ENCODE results near the gene SPDYE2. TPM values are rescaled to one million over a fixed set of nuclear protein-coding genes. Genes with fewer than 3 reads are reported as not detected.
"Not testable (repeated sequence)": the region's sequence is repeated elsewhere in the genome, so short reads cannot be mapped to it uniquely, and the experiment has no call there.

The SPDYE2 gene, protein sequence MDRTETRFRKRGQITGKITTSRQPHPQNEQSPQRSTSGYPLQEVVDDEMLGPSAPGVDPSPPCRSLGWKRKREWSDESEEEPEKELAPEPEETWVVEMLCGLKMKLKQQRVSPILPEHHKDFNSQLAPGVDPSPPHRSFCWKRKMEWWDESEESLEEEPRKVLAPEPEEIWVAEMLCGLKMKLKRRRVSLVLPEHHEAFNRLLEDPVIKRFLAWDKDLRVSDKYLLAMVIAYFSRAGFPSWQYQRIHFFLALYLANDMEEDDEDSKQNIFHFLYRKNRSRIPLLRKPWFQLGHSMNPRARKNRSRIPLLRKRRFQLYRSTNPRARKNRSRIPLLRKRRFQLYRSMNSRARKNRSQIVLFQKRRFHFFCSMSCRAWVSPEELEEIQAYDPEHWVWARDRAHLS
- total RNA-seq: not detected in 2 replicates

DNA sequence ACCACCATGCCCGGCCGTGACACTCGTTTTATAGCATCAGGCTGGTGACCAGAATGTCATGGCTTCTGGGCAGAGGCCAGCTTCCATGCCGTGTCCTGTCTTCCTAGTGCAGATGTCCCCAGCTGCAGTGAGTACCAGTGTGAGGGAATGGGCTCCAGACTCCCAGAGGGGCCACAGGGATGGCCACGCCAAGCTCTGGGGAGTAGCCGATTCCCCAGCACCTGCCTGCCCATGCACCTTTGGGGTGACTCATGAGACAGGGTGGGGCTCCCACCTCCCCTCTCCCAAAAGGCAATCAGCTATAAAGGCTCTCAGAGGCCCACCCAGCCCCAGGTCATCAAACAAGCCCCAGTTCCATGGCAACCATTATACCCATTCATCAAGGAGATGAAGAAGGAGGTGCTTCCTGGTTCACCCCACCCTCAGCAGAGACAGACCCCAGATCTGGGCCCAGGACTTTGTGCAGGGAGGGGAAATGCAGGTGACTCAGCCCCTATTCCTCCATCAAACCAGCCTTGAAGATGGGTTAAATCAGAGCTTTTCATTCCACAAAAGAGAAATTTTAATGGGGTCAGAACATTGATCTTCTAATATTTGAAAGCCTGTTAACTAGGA, at the start of gene SPDYE2:
SPDYE2 (plus strand) TSS at position 419 of the 615 bp plus-strand sequence. CDS start 2,030 bp downstream, outside the sequence.
- DNase-seq (ENCODE audit: low read depth in 2 of 2): not testable (repeated sequence)

DNA sequence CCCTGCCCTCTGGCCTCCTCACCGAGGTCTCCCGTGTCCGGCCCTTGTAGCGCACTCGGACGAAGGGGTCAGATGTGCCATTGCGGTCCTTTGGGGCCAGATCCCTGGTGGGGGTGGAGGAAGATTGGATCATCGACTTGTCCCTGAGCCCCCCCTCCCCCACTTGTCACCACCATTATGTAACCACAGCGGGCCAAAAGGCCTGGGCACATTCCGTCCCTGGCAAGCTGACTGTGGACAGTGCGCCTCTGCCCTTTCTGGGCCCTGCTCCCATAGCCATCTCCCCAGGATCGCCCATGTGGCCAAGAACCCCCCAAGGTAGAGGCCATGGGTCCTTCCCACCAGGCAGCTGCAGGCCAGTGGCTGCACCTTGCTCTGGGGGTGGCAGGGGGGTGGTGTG, 47.9 kb upstream of the SPDYE2 start:
- not testable (repeated sequence) for DNase-seq (ENCODE audit: low read depth in 2 of 2)

DNA sequence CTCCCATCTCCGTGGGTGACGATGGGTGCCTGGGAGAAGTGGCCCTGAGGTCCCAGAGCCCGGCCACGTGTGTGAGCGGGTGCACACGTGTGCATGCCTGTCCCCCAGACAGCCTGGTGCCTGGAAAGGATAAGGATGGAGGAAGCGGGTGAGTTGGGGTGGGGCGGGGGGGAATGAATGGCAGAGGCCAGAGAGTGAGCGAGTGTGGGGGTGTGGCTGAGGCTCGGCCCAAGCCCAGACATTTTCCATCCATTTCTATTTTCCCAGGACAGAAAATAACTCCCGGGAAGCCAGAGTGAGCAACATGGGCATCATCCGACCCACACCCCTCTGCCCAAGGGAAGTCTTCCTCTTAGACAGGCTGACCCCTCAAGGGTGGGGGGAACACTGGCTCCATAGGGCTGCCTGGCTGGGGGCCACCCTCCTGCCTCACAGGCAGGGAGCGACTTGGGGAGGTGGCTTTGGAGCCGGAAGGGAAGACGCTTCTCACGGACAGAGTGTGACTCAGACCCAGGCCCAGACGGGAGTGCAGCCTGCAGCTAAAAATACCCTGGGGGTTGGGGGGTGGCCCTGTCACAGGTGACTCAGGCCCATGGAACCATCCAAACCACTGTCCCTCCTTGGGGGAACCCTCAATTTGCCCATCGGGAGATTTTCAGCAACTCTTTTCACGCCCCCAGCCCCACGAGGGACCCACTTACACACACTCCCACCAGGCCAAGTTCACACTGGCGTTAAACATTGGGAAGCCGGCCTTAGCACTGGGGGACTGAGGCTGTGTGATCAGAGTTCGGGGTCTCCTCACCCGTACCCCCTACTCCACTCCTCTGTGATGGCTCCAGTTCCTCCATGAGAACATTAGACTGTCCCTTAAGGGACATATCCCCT, 45.5 kb upstream of the SPDYE2 start:
- DNase-seq (ENCODE audit: low read depth in 2 of 2): not testable (repeated sequence)

DNA sequence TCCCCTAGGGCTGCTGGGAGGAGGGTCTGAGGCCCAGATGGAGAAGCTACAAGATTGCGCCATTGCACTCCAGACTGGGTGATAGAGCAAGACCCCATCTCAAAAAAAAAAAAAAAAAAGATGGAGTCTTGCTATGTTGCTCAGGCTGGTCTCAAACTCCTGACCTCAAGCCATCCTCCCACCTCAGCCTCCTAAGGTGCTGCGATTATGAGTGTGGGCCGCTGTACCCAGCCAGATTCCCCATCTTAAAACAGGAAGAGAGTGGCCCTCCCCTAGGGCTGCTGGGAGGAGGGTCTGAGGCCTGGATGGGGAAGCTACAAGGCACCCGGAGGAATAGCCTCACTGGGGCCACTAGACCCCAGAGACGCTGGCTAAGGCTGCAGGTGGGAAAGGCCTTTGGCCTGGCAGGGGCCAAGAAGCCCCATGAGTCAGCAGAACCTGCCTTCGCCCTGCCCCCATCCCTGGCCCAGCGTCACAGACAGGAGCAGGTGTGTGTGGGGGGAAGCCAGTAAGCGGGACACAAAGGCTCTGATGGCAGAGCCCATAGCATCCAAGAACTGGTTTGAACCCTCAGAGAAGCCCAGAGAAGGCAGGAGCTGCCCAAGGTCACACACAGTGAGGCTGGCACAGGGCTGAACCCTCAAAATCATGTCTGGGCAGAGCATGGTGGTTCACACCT, 43.5 kb upstream of the SPDYE2 start:
- DNase-seq (ENCODE audit: low read depth in 2 of 2): not testable (repeated sequence)

DNA sequence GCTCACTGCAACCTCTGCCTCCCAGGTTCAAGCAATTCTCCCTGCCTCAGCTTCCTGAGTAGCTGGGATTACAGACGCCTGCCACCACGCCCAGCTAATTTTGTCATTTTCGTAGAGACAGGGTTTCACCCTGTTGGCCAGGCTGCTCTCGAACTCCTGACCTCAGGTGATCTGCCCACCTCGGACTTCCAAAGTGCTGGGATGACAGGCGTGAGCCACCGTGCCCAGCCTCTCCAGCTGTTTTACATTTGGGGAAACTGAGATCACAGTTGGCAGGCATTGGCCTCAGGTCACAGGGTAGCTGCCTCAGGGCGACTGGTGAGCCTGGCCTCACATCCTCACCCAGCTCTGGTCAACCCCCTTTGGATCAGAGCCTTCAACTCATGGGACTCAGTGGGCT, 40.5 kb upstream of the SPDYE2 start:
- DNase-seq (ENCODE audit: low read depth in 2 of 2): not testable (repeated sequence)

DNA sequence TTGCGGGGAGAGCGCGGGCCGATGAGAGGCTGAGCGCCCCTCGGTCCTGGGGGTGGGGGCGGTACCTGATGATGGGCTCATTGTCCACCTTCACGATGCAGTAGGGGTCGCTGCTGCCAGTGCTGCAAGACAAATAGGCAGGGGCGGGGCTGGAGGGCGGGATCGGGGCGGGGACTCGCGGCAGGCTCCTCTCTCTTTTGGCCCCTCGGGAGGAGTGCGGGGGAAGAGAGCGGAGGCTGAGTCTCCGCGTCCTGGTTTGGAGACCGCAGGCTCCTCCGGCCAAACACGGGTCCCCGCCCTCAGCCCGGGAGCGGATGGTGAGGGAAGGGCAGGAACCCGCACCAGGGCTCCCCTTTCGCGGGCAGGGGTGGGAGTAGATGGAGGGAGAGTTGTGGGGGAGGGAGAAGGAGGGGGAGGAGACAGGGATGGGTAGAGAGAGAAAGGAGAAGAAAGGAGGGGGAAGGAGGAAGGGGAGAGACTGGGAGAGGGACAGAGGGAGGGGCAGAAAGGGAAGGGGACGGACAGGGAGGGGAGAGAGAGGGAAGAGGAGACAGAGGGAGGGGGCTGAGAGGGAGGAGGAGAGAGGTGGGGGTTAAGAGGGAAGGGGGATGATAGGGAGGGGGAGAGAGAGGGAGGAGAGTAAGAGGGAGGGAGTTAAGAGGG, 39.0 kb upstream of the SPDYE2 start:
- not testable (repeated sequence) for DNase-seq (ENCODE audit: low read depth in 2 of 2)

DNA sequence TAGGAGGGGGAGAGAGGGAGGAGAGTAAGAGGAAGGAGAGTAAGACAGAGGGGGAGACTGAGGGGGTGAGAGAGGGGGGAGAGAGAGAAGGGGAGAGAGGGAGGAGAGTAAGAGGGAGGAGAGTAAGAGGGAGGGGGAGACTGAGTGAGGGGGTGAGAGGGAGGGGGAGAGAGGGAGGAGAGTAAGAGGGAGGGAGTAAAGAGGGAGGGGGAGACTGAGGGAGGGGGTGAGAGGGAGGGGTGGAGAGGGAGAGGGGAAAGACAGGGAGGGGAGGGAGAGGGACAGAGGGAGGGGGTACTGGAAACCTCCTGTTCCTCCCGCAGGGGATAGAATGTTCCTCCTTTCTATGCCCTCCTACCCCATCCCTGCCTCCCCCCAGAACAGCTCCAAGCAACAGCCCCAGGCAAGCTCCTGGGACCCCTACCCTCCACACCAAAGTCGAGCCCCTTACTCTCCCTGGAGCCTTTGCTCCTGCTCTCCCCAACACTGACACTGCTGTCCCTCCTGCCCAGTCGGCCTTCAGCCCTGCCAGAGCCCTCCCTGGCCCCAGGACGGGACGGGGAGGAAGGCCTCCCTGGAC, 38.3 kb upstream of the SPDYE2 start:
- DNase-seq (ENCODE audit: low read depth in 2 of 2): peak; percentile 0 to 41

DNA sequence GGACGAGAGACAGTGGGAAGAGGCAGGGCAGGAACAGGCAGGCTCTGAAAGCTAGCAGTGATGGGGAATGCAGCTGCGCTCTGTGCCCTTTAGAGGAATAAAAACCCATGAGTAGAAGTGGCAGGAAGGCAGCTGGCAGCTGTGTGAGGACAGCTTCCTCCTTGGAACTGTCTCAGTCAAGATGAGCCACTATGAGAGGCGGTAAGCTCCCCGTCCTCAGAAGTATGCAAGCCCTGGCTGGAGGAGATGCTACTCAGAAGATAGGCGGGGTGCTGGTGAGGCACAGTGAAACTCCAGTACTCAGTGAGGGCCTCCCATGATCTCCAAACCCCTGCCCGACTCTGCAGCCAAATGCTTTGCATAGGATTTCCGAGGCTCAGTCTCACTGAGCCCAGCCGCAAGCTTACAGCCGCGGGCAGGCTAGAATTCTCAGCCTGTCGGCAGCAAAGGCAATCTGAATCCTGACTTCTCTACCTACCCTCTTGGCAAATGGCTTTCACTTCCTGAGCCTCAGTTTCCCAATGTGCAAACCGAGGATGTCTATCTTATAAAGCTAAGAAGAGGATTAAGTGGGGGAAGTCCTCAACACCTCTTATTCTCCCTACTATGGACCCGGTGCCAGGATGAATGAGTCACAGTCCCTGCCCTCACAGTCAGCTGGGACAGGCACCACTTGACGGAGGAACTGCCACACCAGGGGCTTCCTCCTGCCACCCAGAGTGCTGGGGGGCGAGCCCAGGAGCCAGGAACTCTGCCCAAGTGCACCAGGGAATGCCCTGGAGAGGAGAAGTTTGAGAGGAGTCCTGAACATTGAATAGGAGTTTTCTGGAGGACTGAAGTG, 35.9 kb upstream of the SPDYE2 start:
- DNase-seq (ENCODE audit: low read depth in 2 of 2): not testable (repeated sequence)

DNA sequence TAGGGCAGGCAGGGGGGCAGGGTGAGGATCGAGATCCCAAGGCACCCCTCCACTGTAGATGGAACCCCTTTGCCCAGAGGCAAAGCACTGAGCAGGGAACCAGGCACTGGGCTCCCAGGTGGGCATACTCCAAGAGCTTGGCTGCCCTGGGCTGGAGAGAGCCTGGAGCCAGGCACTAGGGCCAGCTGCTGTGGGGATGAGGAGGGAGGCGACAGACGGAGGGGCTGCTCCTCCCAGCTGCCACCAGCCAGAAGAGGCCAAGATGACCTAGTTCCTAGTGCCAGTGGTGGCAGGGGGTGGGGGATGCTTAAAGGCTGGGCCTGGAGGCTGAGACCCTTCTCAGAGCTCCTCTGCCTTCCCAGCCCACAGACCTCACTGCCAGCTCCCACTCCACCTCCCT, 35.1 kb upstream of the SPDYE2 start:
- DNase-seq (ENCODE audit: low read depth in 2 of 2): not testable (repeated sequence)

DNA sequence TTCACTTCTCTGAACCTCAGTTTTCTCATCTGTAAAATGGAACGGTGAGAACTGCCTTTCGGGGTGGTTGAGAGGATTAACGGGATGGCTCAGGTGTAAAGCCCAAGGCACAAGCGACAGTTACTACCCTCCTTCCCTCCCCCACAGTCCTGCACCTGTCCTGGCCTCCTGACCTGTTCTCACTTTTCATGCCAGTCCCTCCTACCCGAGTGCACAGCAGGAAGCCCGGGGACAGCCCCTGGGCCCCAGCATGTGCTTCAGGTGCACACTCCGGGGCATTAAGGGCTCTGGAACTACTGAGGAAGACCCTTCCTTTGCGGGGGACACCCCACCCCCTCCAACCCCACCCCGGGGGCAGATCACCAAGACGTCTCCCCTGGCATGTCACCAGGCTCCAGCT, 34.1 kb upstream of the SPDYE2 start:
- not testable (repeated sequence) for DNase-seq (ENCODE audit: low read depth in 2 of 2)

DNA sequence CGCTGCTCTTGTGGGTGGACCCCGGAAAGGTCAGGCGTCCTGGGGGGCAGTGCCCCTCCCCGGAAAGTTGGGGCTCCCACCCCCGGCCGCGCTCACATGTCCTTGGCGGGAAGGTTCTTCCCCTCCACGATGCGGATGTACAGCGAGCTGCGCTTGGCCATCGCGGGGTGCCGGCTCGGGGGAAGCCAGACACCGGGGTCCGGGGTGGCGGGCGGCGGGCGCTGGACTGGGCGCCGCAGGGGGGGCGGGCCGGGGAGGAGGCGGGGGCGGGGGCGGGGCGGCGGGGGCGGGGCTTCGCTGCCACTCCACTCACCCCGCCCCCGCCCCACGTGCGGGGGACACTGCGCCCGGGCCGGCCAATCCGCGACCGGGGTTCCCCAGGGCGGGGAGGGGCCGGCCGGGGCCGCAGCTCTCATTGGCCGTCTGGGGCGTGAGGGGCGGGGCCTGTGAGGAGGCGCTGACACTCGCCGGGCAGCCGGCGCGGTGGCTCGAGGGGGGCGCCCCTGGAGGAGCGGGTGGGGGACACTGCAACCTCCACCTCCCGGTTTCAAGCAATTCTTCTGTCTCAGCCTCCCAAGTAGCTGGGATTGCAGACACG, 33.4 kb upstream of the SPDYE2 start, which contains the start of gene RASA4B:
RASA4B (minus strand) TSS at position 228 of the 598 bp plus-strand sequence; CDS start at position 161, 67 bp downstream.
- not testable (repeated sequence) for DNase-seq (ENCODE audit: low read depth in 2 of 2)

DNA sequence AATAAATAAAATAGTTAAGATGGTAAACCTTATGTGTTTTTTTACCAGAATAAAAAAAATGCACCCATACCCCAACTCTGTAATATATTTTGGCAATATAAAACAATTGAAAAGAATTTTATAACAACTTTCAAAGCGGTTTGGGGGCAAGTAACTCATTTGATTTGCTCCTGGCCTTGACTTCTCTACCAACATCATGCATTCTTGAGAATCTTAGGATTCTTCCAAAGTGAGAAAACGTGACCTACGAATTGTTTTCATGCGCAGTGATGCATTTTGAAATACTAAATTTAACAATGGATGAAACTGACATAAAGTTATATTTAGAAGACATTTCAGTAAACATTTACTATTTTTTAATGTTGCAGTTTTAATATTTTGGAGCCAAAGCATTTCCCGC, 30.2 kb upstream of the SPDYE2 start:
- DNase-seq (ENCODE audit: low read depth in 2 of 2): not testable (repeated sequence)

DNA sequence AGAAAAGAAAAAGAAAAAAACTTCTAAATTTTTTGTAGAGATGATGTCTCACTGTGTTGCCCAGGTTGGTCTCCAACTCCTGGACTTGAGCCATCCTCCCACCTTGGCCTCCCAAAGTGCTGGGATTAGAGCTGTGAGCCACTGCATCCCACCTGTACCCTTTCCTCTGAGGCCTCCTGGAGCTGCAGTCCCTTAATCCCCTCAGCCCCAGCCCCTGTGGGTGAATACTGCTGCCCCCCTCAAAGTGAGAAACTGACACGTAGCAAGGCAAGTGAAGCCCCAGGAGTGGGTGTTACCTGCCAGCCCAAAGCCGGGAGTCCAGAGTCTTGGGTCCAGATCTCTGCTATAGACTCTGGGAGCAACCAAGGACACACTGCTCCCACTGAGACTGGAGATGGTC, 26.2 kb upstream of the SPDYE2 start:
- not testable (repeated sequence) for DNase-seq (ENCODE audit: low read depth in 2 of 2)

DNA sequence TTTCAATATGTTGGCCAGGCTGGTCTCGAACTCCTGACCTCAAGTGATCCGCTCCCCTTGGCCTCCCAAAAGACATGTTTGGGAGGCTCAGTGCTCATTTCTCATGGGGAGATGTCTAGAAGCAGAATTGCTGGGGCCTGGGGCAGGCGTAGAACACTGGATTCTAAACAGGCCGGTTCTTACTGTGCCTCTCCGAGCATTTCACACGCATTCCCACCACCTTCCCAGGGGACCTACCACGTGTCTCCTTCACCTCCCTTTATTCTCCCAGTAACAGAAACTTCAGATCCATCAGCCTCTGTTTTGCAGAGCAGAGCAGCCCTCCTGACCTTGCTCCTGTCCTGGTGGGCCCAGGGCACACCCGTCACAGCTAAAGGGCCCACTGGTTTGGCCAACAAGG, 23.8 kb upstream of the SPDYE2 start:
- DNase-seq (ENCODE audit: low read depth in 2 of 2): not testable (repeated sequence)

DNA sequence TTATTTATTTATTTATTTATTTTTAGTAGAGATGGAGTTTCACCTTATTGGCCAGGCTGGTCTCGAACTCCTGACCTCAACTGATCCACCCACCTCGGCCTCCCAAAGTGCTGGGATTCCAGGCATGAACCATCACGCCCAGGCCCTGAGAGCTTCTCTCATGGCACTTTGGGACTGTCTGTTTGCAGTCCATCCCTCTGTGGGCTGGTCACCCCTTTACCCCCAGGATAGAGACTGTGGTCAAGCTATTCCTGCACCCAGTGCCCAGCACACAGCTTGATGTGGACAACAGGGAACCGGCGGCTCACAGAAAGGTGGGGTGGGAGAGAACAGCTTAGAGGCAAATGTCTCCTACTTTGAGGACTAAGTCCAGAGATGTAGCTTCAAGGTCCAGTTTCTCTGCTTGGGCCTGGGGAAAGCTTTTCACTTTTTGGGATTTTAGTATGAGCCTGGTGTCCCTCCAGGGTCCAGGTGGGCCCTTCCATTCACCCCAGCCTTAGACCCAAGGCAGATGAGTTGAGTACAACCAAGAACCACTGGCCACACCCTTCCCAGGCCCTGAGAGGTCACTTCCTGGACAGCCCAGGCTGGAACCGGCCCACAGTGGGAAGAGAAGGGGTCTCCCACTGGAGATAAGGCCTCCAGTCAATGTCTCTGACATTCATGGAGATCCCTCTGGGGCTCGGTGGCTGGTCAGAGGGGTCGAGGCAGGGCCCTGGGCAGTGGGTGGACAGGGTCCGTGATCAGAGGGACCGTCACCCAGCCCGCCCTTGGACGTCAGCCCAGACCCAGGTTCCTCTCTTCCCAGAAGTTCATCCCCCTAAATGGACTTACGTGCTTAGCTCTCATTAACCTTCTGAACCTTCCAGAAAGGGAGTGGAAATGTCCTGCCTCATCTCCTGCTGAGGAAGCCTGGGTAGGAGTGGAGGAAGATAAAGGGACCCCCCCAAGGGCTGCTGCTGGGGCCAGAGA, 22.9 kb upstream of the SPDYE2 start:
- not testable (repeated sequence) for DNase-seq (ENCODE audit: low read depth in 2 of 2)

DNA sequence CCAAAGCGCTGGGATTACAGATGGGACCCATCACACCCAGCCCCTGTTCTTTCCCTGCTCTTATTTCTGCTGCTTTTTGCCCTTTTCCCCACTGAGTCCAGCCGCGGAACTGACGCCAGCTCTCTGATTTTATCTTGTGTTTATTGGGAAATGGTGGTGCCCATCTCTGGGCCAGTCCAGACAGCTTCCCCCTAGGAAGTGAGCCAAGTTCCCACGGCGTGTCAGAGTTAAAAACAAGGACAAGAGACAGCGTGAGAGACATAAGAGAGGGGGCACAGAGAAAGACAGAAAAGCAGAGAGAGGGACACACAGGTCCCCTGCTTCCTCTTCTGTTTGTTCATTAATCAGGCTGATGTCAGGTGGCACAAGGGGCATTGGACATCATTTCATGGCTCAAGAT, 19.4 kb upstream of the SPDYE2 start:
- DNase-seq (ENCODE audit: low read depth in 2 of 2): not testable (repeated sequence)

DNA sequence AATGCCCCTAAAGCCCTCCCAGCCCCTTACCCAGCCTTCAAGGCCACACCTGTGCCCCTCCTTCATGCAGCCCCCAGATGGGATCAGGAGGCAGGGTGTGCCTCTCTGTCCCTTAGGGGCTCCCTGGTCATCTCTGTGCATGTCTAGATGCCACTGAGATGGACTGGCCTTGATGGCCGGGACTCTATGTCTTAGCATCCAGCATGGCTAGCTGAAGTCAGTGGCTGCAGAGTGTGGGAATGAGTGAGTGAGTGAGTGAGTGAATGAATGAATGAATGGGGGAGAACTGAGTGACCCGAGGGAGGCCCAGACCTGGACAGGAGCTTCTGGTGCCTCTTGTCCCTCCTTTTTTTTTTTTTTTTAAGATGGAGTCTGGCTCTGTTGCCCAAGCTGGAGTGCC, 18.9 kb upstream of the SPDYE2 start:
- DNase-seq (ENCODE audit: low read depth in 2 of 2): not testable (repeated sequence)
